SKM-1 (cell line): ENCODE results near the gene CPTP.
"Not testable (repeated sequence)": the region's sequence is repeated elsewhere in the genome, so short reads cannot be mapped to it uniquely, and the experiment has no call there.

Experiments
- DNase-seq: peaks from one replicate; lab custom pipeline; 2025; ENCODE audit not compliant: unreplicated experiment; lab: John Stamatoyannopoulos, UW

The CPTP gene

GRCh38 chr1:1305300-1306069, 19.1 kb upstream of the CPTP start:
- DNase-seq, result no peak

DNA sequence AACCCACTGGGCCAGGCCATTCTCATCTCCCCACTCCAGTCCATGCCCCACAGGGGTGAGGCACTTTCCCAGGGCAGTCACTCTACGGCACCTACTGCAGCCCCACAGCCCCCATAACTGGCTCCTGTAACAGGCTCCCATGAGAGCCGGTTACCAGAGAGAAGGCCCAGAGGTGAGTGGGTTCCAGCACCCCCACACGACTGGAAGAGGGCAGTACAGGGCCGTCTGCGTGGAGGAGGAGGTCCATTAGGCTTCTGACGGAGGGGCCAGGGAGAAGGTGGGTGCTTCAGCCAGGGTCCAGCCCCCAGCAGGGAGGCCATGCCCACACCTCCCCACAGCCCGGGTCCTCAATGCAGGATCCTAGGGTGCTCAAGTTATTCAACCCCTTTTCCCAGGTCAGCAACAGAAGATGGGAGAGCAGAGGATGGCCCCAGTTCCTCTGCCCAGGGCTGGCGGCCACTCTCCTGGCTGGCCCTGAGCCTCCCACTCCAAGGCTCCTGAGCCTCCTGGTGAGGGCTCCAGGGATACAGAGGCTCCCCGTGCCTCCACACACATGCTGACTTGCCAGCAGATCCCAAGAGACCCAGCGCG, 18.4 kb upstream of the CPTP start:
- no peak for DNase-seq

DNA sequence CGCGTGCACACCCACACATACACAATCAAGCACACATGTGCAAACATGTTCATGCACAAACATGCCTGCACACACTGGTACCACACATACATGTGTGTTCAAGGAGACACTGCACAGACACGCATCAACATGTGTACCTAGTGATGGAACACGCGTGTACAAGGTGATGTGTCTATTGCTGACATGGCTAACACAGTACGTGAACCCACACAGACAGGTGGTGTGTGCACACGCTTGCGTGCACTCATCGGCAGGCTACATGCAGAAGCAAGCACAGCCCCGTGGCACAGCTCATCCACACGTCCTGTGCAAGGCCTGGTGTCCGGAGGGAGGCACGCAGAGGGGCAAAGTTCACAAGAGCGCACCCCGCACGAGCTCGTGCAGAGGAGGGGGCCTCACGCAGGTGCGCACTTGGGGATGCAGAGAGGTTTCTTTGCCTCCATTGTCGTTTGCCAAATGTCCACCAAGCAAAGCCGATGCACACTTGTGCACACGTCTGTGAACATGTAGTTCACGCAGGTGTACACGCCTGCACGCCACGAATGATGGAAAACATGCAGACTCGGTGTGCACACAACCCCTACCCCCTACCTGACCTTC, 17.8 kb upstream of the CPTP start:
- DNase-seq, result no peak

DNA sequence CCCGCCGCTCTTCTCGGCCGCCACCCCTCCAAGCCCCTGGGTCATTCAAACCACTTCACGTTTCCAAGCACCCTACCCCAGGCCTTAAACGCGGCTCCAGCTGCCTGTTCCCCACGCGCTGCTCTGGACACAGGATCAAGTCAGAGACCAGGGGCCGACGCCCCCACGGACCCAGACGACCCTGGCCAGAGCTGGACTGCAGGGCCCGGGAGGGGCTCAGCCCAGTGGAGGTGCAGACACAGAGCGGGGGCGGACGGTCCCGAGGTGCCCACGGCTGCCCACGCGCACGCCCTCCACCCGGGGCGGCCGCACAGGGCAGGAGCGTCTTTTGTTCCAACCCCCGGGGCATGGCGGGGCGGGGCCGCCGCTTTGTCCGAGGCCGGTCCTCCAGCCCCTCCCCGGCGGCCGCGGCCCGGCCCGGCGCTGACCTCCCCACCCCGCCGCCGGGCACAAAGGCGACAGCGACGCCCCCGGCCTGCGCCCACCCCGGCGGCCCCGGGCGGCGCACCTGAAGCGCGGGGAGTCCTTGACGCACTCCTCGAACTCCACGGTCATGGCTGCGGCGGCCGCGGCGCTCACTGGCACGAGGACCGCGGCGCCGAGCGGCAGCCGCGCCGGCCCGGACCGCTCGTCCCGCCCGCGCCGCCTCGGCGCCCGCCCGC, 17.2 kb upstream of the CPTP start:
- no peak for DNase-seq

DNA sequence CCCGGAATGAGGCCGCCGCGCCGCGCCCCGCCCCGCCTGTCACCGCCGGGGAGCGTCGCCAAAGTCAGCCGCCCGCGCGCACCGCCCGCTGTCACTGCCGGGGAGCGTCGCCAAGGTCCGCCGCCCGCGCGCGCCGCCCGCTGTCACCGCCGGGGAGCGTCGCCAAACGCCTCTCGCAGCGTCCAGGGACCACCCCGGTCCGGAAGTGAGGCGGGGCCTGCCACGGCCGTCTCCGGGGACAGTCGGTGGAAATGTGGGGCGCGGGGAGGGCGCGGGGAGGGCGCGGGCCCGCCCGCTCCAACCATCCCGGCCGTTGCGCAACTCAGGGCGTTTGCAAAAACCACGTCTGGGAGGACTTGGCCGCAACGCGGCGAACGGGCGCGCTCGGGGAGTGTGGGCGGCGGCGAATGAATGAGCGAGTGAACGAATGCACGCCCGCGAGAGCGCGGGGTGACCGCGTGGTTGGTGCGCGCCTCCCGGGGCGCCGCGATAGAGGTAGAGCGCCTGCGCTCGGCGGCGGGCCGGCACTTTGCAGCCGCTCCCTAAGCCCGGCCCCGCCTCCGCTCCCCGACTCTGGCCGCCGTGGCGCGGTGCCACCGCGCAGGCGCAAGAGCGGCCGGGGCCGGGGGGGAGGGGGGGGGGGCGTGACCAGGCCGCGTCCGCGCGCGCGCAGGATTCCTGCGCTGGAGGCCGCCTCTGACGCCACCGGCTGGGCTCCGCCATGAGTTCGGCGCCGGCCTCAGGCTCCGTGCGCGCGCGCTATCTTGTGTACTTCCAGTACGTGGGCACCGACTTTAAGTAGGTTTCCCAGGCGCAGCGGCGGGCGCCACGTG, 16.5 kb upstream of the CPTP start, which contains the start of the genes ACAP3 and PUSL1:
Gene ACAP3 (minus strand): TSS at position 8 of the 833 bp plus-strand sequence. CDS start 115 bp downstream, outside the sequence.
Gene PUSL1 (plus strand): TSS at position 675 of the 833 bp plus-strand sequence. CDS start 47 bp downstream, at position 722.
- peak; percentile 95 for DNase-seq

DNA sequence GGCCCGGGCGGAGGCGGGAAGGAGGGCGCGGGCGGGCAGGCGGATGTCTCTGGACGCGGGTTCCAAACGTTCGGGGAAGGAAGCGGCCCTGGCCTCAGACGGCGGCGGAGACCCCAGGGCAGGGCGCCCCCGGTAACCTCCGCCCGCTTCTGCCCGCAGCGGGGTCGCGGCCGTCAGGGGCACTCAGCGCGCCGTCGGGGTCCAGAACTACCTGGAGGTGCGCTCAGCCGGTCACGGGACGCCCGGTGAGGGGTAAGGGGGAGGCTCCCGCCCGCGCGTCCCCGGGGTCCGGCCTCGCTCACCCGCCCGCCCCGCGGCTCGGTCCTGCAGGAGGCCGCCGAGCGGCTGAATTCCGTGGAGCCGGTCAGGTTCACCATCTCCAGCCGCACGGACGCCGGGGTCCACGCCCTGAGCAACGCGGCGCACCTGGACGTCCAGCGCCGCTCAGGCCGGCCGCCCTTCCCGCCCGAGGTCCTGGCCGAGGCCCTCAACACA, 15.8 kb upstream of the CPTP start:
- no peak for DNase-seq

DNA sequence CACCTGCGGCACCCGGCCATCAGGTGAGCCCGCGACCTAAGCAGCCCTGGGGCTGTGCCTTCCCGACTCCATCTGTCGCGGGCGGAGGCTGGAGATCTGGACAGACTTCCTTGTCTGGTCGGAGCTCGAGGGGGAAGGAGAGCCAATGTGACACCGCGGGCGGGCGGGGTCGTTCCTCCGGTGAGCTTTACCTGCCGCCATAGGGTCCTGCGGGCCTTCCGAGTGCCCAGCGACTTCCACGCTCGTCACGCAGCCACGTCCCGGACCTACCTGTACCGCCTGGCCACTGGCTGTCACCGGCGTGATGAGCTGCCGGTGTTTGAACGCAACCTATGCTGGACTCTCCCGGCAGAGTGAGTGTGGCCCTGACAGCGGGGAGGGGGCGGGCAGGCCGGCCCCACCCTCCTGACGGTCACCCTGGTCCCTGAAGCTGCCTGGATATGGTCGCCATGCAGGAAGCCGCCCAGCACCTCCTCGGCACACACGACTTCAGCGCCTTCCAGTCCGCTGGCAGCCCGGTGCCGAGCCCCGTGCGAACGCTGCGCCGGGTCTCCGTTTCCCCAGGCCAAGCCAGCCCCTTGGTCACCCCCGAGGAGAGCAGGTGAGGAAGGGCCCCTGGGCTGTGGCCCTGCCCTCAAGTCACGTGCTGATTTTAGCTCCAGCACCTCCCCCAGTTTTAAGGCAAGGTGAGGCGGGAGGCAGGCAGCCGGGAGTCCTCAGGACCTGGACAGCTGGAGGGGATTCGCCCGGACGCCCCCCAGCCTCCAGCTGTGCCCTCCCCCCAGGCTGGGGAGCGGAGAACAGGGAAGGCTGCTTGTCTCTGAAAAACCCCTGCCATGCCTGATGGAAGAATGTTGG, 15.1 kb upstream of the CPTP start:
- no peak for DNase-seq

DNA sequence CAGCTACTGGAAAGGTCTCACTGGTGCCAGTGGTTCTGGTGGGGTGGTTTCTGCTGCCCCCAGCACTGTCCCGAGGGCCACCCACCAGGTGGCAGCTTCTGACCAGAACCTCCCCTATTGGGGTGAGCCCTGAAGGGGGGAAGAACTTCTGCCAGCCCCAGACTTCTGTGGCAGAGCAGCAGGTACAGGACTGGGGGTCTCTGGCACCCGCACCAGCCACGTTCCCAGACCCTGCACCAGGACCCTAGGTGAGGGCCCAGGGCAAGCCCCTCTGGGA, 14.6 kb upstream of the CPTP start:
- no peak for DNase-seq

DNA sequence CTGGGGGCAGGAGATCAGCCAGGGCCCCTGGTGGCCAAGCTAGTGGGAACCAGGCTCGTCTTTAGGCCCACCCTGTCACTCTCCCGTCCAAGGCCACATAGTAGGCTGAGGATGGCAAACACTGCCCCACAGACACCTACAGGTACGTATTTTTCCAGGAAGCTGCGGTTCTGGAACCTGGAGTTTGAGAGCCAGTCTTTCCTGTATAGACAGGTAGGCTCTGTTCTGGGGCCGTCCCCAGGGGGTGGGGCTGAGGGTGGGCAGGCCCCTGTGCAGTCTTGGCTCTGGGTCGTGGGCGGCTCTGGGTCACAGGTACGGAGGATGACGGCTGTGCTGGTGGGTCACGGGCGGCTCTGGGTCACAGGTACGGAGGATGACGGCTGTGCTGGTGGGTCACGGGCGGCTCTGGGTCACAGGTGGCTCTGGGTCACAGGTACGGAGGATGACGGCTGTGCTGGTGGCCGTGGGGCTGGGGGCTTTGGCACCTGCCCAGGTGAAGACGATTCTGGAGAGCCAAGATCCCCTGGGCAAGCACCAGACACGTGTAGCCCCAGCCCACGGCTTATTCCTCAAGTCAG, 14.0 kb upstream of the CPTP start:
- DNase-seq, result no peak

GRCh38 chr1:1311107-1312104, 13.2 kb upstream of the CPTP start:
- DNase-seq, result no peak

- no peak for DNase-seq
Measured at GRCh38 chr1:1312450-1313314, 11.9 kb upstream of the CPTP start.

GRCh38 chr1:1313500-1314236, 10.9 kb upstream of the CPTP start:
- no peak for DNase-seq

- no peak for DNase-seq
Measured at GRCh38 chr1:1314237-1314586, 10.4 kb upstream of the CPTP start.

DNA sequence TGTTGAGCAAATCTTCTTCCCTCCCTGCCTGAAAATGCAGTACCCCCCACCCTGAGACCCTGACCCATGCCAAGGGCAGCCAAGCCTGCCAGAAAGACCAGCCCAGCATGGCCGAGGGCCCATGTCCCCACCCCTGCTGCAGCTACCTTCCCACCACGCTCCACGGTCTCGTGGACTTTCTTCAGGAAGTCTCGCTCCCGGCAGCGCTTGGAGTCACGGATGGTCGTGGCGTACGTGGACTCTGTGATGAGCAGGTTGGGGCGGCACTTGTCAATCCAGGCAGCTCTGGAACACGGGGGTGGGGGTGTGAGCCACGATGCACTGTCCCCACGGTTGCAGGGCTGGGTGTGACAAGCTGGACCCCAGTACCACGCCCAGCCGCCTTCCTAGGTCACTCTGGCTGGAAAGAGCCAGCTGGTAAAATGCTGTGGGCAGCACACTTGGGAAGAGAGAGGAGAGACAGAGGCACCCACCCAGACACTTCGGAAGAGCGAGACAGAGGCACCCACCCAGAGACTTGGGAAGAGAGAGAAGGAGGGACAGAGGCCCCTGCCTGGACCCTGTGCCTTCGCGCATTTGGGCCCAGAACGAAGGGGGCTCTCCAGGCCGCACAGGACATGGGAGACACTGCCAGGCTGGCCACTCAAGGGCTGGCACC, 9.8 kb upstream of the CPTP start:
- DNase-seq, result no peak

GRCh38 chr1:1315435-1315954, 9.1 kb upstream of the CPTP start:
- no peak for DNase-seq

- not testable (repeated sequence) for DNase-seq
Measured at GRCh38 chr1:1316199-1316598, 8.4 kb upstream of the CPTP start.
